NCI-H345 (cell line): ENCODE data around the gene C19orf81.
"Not testable (repeated sequence)": the region's sequence is repeated elsewhere in the genome, so short reads cannot be mapped to it uniquely, and the experiment has no call there.

Experiments used
- DNase-seq: peaks from one replicate; lab custom pipeline; 2025; lab: John Stamatoyannopoulos, UW

C19orf81 gene

GRCh38 chr19:50649433-50650391 is at the start of gene C19orf81:
Gene C19orf81 (plus strand): TSS chr19:50649445. CDS start chr19:50649445, 0 bp downstream.
- DNase-seq = no peak

- DNase-seq = no peak
Measured at GRCh38 chr19:50601407-50602088, 47.7 kb upstream of the C19orf81 start.

- no peak for DNase-seq
Measured at GRCh38 chr19:50602089-50602422, 47.2 kb upstream of the C19orf81 start.

GRCh38 chr19:50602496-50602895 is 46.7 kb upstream of the C19orf81 start:
- DNase-seq = no peak

- DNase-seq = no peak
Measured at GRCh38 chr19:50602935-50603334, 46.3 kb upstream of the C19orf81 start.

GRCh38 chr19:50604264-50605073 is 44.8 kb upstream of the C19orf81 start:
- DNase-seq = not testable (repeated sequence)

- not testable (repeated sequence) for DNase-seq
Measured at GRCh38 chr19:50606059-50606836, 43.0 kb upstream of the C19orf81 start.

GRCh38 chr19:50607388-50607787 is 41.9 kb upstream of the C19orf81 start:
- DNase-seq = no peak

- DNase-seq = no peak
Measured at GRCh38 chr19:50607874-50608785, 41.1 kb upstream of the C19orf81 start.

GRCh38 chr19:50612504-50613404 is 36.5 kb upstream of the C19orf81 start:
- DNase-seq = not testable (repeated sequence)

GRCh38 chr19:50618379-50618778 is 30.9 kb upstream of the C19orf81 start:
- not testable (repeated sequence) for DNase-seq

GRCh38 chr19:50619184-50619583 is 30.1 kb upstream of the C19orf81 start:
- DNase-seq = not testable (repeated sequence)

- DNase-seq = not testable (repeated sequence)
Measured at GRCh38 chr19:50620394-50620906, 28.8 kb upstream of the C19orf81 start.

- no peak for DNase-seq
Measured at GRCh38 chr19:50624949-50625600, 24.2 kb upstream of the C19orf81 start.

- no peak for DNase-seq
Measured at GRCh38 chr19:50626011-50626410, 23.2 kb upstream of the C19orf81 start.

- no peak for DNase-seq
Measured at GRCh38 chr19:50626795-50627194, 22.4 kb upstream of the C19orf81 start.

GRCh38 chr19:50628146-50628545 is 21.1 kb upstream of the C19orf81 start:
- DNase-seq = no peak

GRCh38 chr19:50628551-50628950 is 20.7 kb upstream of the C19orf81 start:
- DNase-seq = no peak

- no peak for DNase-seq
Measured at GRCh38 chr19:50629194-50629593, 20.1 kb upstream of the C19orf81 start.
